T-helper 1 cell treated with Interleukin-12 subunit alpha and Interleukin-12 subunit beta and Interleukin-4 antibody, amounts not matched to agents 30 μg/mL and 1 μg/mL, for 36 hours (primary cell): ENCODE results near the gene DEFB108B.
"Not testable (repeated sequence)": the region's sequence is repeated elsewhere in the genome, so short reads cannot be mapped to it uniquely, and the experiment has no call there.

Source experiments
- H3K27ac Mint-ChIP-seq: one replicate; pipeline ENCODE4 v1.8.0; 2021; ENCODE audit warnings: mild to moderate bottlenecking, mixed read lengths
- H3K27me3 Mint-ChIP-seq: one replicate; pipeline ENCODE4 v1.8.0; 2021; ENCODE audit warnings: low read depth, mixed read lengths
- H3K36me3 Mint-ChIP-seq: one replicate; pipeline ENCODE4 v1.8.0; 2021; ENCODE audit warnings: low read depth, mixed read lengths
- H3K4me1 Mint-ChIP-seq: one replicate; pipeline ENCODE4 v1.8.0; 2021; ENCODE audit warnings: low read depth, mixed read lengths
- H3K4me3 Mint-ChIP-seq: one replicate; pipeline ENCODE4 v1.8.0; 2021; ENCODE audit warnings: mild to moderate bottlenecking, moderate library complexity, mixed read lengths
- H3K9me3 Mint-ChIP-seq: one replicate; pipeline ENCODE4 v1.8.0; 2021; ENCODE audit warnings: mixed read lengths

Gene DEFB108B, protein sequence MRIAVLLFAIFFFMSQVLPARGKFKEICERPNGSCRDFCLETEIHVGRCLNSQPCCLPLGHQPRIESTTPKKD

DNA sequence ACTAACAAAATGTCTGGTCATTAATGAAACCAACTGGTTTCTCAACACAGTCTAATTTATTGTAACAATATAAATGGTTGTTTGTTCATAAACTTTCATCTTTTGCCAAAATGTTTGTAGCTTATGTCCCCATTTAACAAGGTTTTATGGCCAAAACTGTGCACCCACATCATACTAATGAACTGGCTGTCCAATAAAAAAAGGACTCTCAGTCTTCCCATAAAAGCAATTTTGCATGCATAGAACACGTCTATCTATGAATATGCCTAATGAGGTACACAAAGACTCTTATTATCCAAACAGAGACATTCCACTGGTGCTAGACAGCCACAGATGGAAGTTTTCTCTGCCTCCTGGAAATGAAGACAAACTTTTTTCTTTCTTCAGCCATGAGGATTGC, at the start of gene DEFB108B:
Gene DEFB108B, plus strand, starts transcription at position 390 of the 400 bp plus-strand sequence. Its CDS starts 0 bp downstream, at position 390.
- not testable (repeated sequence) for H3K4me3 Mint-ChIP-seq, H3K36me3 Mint-ChIP-seq, H3K4me1 Mint-ChIP-seq, H3K9me3 Mint-ChIP-seq, H3K27ac Mint-ChIP-seq, H3K27me3 Mint-ChIP-seq

DNA sequence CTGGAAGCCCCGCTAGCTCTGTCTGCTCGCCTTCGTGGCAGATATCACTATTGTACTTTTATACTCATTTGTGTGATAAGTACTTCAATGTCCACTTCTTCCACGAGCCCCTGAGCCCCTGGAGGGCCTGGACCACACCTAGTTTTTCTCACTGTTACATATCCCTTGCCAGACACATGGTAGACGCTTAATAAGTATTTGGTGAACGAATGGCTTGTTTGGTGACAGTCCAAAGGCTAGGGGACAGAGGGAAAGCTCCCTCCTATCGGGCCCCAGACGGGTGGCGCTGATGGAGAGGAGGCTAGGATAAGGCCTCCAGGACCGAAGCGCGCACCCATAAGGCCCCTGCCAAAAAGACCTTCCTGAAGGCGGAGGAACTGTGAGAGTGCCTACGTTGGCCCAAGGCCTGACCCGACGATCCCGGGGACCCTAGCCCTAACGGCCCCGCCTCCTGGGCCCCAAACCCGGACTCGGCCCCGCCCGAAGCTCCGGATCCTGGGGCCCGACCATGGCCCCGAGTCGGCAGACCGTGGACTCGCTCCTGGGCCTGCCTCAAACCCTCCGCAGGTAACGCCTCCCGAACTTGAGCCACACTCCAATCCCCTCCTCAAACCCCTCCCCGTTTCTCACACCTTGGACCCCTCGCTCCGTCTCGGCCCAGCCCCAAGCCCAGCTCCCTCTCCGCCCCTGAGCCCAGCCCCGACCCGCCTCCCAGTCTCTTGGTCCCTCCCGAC, 46.7 kb upstream of the DEFB108B start:
- Mint-ChIP-seq H3K27ac (peak overlapping the region; percentile 62), H3K4me3 (peak overlapping the region; percentile 93), H3K4me1 (peaks cover 18% of the 10 kb centered on the region)
- H3K9me3 Mint-ChIP-seq, H3K36me3 Mint-ChIP-seq, H3K27me3 Mint-ChIP-seq: not testable (repeated sequence)

DNA sequence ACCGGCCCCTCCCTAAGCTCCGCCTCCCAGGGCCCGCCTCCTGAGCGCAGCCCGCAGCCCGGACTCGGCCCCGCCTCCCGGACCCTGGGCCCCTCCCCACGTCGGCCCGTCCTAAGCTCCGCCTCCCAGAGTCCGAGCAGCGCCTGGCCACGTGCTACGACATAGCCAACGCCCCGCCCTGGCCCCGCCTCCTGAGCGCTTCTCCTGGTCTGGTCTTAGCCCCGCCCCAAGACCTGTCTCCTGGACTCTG, 46.2 kb upstream of the DEFB108B start:
- H3K36me3 Mint-ChIP-seq, H3K27me3 Mint-ChIP-seq, H3K9me3 Mint-ChIP-seq: not testable (repeated sequence)
- Mint-ChIP-seq H3K4me1 (peaks cover 18% of the 10 kb centered on the region), H3K27ac (peak overlapping the region; percentile 97), H3K4me3 (peak overlapping the region; percentile 93)

DNA sequence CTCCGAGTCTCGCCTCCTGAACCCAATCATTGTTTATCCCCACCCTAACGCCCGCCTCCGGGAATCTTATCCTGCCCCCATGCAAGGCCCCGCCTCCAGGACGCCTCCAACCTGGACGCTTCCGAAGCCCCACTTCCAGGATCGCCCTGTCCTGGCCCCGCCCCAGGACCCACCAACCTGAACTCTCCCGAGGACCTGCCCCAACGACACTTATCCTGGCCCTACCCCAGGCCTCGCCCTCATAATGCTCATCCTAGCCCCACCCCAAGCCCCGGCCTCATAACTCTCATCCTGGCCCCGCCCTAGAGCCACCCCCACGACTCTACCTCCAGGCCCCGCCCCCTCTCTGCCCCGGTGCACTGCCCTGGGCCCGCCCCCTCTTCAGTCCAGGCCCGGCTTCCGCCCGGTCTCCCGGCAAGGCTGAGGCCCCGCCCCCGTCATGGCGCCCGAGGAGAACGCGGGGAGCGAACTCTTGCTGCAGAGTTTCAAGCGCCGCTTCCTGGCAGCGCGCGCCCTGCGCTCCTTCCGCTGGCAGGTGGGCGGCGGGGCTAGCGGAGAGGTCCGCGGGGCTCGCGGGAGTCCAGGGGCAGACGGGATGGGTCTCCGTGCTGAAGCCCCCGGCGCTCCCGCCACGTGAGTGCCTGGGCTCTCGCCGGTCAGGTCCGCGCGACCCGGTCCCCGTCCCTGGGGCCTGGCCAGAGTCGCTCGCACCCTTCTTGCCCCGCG, 45.7 kb upstream of the DEFB108B start:
- peak overlapping the region; percentile 97 for H3K27ac Mint-ChIP-seq
- H3K27me3 Mint-ChIP-seq = peaks cover 3% of the 10 kb centered on the region
- no peaks in the 10 kb centered on the region for H3K9me3 Mint-ChIP-seq
- H3K36me3 Mint-ChIP-seq = no peaks in the 10 kb centered on the region
- H3K4me3 Mint-ChIP-seq = peak overlapping the region; percentile 93
- H3K4me1 Mint-ChIP-seq = peaks cover 18% of the 10 kb centered on the region

DNA sequence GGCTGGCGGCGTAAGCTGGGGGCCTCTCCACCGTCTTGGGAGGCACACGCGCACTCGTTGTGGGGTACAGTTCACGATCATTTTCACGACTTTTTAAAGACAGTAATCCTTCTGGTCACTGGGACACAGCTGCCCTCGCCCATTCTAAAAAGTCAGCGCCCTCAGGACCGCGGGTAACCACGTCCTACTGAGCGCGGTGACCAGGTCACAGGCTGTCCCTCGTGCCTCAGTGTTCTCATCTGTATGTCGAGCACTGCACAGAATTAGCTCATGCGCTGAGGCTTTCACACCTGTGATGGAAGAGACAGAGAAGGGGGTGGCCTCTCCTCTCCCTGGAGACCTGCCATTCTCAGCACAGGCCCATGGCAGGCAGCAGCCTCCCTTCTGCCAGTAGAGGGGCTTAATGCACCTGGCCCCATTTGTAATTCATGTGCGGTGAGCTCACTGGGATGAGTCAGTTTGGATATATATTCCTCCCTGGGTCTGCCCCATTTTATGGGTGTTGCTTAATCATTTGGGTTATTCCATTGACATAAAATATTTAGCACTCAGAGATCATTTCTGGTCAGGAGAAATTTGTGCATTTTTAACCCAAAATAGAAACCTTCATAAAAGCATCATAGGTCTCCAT, 45.1 kb upstream of the DEFB108B start:
- Mint-ChIP-seq H3K4me1 (peaks cover 22% of the 10 kb centered on the region), H3K27ac (peak overlapping the region; percentile 91), H3K4me3 (peak overlapping the region; percentile 93)
- H3K36me3 Mint-ChIP-seq, H3K27me3 Mint-ChIP-seq, H3K9me3 Mint-ChIP-seq: not testable (repeated sequence)

DNA sequence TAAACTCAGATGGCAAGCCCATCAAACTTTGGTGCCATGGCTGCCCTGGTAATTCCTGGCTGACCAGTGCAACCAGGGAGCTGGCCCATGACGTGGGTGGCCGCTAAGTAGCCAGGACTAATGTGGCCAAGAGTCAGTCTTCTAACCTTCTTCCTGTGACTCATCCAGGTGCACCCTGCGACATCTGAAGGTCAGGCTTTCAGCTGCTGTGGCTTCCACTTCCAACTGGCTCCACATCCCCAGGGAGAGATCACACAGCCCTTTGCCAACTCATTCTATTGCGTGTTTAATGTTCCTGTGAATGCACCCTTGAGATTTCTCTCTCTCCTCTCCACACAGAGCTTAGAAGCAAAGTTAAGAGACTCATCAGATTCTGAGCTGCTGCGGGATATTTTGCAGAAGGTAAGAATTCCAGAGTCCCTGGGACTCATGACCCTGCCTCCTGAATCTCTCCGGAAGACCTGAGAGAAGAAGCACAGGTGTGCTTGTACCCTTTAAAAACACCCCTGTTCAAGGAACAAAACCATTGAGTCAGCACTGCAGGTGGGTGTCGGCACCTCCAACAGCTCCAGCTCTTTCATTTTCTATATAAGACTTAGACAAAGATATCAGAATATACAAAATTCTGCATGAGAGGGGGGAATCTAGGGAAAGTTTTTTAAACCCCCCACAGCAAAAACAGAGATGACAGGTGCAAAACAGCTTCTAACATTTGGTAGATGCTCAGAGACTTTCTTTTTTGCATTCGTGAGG, 43.4 kb upstream of the DEFB108B start:
- peaks cover 24% of the 10 kb centered on the region for H3K4me1 Mint-ChIP-seq
- not testable (repeated sequence) for H3K4me3 Mint-ChIP-seq, H3K27me3 Mint-ChIP-seq, H3K9me3 Mint-ChIP-seq, H3K36me3 Mint-ChIP-seq, H3K27ac Mint-ChIP-seq

DNA sequence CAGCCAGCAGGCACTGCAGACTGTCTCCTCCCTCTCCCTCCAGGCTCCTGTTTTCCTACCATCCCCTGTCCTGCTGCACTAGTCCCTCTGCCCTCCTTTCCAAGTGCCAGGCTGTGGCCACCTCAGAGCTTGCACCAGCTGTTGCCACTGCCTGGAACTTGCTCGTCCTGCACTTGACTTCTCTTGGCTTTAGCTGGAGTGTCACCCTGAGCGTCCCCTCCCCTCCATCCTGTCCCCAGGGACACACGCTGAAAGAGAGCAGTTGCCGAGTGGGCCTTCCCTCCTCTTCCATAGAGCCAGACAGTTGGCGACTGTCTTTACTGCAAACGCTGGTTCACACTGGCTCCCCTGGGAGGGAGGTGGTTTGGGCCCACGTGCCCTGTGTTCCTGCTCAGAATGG, 41.9 kb upstream of the DEFB108B start:
- H3K36me3 Mint-ChIP-seq, H3K27me3 Mint-ChIP-seq, H3K9me3 Mint-ChIP-seq, H3K4me3 Mint-ChIP-seq, H3K27ac Mint-ChIP-seq: not testable (repeated sequence)
- peaks cover 21% of the 10 kb centered on the region for H3K4me1 Mint-ChIP-seq

DNA sequence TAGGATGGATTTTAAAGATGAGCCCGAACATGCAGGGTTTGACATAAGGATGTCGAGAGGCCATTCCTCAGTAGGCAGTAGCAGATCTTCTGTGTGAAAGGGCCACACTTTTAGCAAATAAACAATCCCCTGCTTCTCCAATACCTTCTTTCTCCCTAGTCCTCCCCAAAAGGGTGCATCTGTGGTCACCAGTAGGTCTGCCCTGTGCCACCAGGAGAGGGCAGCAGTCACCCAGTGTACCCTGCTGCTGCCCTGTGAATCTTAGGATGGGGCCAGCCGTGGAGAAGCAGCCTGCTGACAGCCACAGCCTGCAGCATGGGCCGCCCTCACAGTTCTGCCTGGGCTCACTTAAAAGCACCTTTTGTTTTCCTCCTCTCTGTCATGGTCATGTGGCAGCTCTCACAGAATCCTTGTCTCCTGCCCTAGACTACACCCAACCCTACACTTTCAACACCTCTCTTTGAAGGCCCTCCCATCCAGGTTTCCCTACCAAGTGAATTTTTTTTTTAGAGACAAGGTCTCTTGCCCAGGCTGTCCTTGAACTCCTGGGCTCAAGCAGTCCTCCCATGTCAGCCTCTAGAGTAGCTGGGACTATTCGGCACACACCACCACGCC, 40.3 kb upstream of the DEFB108B start:
- not testable (repeated sequence) for H3K36me3 Mint-ChIP-seq, H3K4me3 Mint-ChIP-seq, H3K27me3 Mint-ChIP-seq, H3K9me3 Mint-ChIP-seq
- peak overlapping the region; percentile 55 for H3K27ac Mint-ChIP-seq
- peaks cover 19% of the 10 kb centered on the region for H3K4me1 Mint-ChIP-seq

DNA sequence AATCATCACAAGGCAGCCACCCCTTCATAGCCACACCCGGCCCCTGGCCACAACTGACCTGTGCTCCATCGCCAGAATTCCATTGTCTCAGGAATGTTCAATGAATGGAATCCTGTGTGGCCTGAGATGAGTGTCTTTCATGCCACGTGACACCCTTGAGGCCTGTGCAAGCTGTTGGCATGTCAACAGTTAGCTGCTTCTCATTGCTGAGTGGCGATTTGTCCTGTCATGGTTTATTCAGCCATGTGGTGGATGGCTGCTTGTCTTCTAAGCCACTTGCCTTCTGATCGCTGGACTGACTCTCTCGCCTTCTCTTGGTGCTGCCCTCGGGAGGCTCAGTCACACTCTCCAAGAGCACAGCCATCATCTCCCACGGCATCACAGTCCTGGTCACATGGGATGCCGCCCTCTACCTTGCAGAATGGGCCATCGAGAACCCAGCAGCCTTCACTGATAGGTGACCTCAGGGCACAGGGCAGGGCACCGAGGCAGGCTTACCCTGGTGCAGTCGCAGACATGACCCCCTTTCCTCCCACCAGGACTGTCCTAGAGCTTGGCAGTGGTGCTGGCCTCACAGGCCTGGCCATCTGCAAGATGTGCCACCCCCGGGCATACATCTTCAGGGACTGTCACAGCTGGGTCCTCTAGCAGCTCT, 38.5 kb upstream of the DEFB108B start:
- not testable (repeated sequence) for H3K4me1 Mint-ChIP-seq, H3K36me3 Mint-ChIP-seq, H3K27ac Mint-ChIP-seq, H3K4me3 Mint-ChIP-seq, H3K9me3 Mint-ChIP-seq, H3K27me3 Mint-ChIP-seq

DNA sequence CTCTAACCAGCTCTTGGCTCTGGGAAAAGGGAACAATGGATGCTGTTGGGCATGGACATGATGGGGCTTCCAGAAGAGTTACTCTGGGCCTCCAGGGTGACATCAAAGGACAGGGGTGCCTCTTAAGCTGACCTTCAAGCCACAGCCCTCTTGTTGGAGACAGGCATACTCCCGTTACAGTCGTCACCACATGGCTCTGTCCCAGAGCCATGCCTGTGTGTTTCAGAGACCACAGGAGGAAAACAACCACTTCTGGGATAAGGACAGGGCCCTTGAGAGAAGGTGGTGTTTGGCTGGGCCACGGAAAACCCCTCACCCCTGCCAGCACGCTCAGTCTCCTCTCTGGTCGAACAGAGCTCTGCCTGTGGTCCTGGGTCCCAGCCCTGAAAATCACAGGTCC, 37.8 kb upstream of the DEFB108B start:
- not testable (repeated sequence) for H3K4me1 Mint-ChIP-seq, H3K4me3 Mint-ChIP-seq, H3K9me3 Mint-ChIP-seq, H3K27ac Mint-ChIP-seq, H3K36me3 Mint-ChIP-seq, H3K27me3 Mint-ChIP-seq

DNA sequence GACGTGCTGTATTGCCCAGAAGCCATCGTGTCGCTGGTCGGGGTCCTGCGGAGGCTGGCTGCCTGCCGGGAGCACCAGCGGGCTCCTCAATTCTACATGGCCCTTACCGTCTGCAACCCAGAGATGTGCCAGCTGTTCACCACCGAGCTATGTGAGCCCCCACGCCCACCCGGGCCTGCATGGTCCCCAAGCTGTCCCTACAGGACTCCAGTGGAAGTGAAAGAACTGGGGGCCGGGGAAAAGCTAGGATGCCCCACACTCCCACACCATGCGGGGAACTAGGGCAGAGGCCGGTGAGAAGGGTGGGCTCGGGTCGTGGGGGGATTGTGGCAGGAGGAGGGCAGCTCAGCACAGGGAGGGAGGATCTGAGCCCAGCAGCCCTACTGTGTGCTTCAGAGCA, 37.0 kb upstream of the DEFB108B start:
- not testable (repeated sequence) for H3K27me3 Mint-ChIP-seq, H3K36me3 Mint-ChIP-seq, H3K9me3 Mint-ChIP-seq, H3K4me3 Mint-ChIP-seq, H3K27ac Mint-ChIP-seq
- H3K4me1 Mint-ChIP-seq = peaks cover 11% of the 10 kb centered on the region

DNA sequence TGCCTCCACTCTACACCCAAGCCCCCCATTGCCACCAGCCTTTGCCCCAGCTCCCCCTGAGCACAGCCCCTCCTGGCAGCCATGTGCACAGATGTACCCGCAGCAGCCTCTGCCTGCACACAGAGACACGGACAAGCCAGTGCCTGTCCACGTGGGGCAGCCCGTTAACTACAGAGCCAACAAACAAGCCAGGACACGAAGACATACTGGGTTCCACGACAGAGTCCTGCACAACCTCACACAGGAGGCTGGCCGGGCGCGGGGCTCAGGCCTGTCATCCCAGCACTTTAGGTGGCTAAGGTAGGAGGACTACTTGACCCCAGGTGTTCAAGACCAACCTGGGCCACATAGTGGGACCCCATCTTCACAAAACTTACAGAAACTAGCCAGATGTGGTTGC, 36.2 kb upstream of the DEFB108B start:
- not testable (repeated sequence) for H3K27ac Mint-ChIP-seq, H3K36me3 Mint-ChIP-seq, H3K27me3 Mint-ChIP-seq, H3K4me3 Mint-ChIP-seq, H3K9me3 Mint-ChIP-seq
- peaks cover 11% of the 10 kb centered on the region for H3K4me1 Mint-ChIP-seq

DNA sequence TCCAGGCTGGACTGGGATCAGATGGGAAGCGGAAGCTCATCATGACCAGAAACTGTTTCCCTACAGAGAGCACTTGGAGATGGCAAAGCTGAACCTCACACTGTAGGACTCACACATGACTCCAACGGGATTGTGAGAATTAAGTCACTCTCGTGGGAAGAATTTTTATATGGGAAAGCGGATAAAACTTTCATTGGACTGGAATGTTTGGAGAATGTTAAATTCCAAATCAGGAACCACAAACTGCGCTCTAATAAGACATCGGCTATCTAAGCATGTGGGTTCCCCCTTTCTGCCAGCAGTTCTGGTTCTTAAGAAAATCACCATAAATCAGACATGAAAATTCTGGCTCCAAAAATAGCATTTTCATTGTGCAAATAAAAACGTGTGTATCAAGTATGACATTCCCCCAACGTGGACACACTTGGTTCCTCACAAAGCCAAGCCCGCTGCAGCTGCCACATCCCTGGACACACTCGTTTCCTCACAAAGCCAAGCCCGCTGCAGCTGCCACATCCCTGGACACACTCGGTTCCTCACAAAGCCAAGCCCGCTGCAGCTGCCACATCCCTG, 33.4 kb upstream of the DEFB108B start:
- not testable (repeated sequence) for H3K36me3 Mint-ChIP-seq, H3K27me3 Mint-ChIP-seq, H3K4me3 Mint-ChIP-seq, H3K9me3 Mint-ChIP-seq, H3K4me1 Mint-ChIP-seq, H3K27ac Mint-ChIP-seq

DNA sequence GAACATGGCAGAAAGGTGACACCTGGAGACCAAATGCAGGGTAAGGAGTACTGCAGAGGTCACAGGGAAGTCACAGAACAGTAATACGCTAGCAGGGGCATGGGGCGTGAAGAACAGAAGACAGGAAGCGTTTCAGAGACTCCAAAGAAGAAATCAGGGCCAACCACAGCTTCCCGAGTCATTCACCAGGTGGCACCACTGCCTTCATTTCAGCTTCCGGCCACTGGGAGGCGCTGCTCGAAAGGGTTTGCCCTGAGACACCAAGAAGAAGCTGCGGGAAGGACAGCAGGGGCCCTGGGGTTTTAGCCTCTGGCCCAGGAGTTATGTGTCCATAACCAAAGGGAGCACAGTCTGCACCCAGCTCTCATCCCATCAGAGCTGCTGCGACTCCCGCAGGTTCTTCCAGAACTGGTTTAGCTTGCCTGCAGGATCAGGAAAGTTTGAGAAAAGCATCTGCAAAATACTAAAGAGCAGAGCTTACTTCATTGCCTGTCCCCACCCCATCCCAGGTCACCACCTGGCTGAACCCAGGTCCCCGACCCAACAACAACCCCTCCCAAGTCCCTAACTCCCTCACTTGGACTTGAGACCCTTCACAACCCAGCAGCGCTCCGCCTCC, 32.6 kb upstream of the DEFB108B start:
- not testable (repeated sequence) for H3K4me3 Mint-ChIP-seq, H3K27me3 Mint-ChIP-seq, H3K27ac Mint-ChIP-seq, H3K36me3 Mint-ChIP-seq, H3K4me1 Mint-ChIP-seq, H3K9me3 Mint-ChIP-seq
